ENCODE data around the gene ATP8A1. TPM values are rescaled to one million over a fixed set of nuclear protein-coding genes. Genes with fewer than 3 reads are reported as not detected.

The ATP8A1 gene
- total and polyA plus RNA-seq, 2 of the 8 experiments (the other 6 are each of a cell fraction or from before 2014, with no cell fraction given) = 3.7 to 14.9 TPM

DNA sequence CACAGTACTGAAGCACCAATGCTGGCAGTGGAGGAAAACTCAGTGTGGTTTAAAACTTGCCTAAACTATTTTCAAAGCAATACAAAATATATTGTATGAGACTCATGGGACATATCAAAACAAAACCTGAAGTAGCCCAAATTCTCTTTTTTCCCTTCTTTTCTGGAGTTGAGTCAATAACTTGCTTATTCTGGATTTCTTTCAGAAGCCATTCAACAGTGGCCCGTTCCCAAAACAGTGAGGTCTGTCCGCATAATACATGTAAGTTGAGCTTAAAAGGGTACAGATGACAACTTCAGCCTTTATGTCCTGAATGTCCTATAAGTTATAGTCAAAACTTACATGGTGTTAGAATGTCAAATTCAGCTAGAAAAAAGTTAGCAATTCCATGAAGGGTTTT lies 158.9 kb downstream of the ATP8A1 start:
- H4K91ac ChIP-seq (replicated peaks; ENCODE audit: insufficient read length, low read length) = no peak overlapping the region
- no peak overlapping the region for H3K4ac ChIP-seq (replicated peaks; ENCODE audit: insufficient read length, low read depth, low read length)
- H3K56ac ChIP-seq (replicated peaks; ENCODE audit: insufficient read length, low read depth, low read length) = no peak overlapping the region
- H2BK20ac ChIP-seq (ENCODE audit: low read length) = no peak overlapping the region
- H3K23me2 ChIP-seq (ENCODE audit: low read depth, low read length) = no peaks in the 10 kb centered on the region
- no peak overlapping the region for H2AFZ ChIP-seq (ENCODE audit: low read length)
- no peaks in the 10 kb centered on the region for H3K36me3 ChIP-seq (ENCODE audit: control insufficient read depth in 2 of 4, insufficient read depth in 4 of 4, low read length in 3 of 4)
- no peak overlapping the region for H2BK5ac ChIP-seq (ENCODE audit: low read depth, low read length)
- no peaks in the 10 kb centered on the region for H3K79me2 ChIP-seq (ENCODE audit: control insufficient read depth in 1 of 2, insufficient read depth in 2 of 2, low read length in 2 of 2)
- H3K27me3 ChIP-seq (replicated peaks in 1 of 4; ENCODE audit: control insufficient read depth in 3 of 4, extremely low read depth in 1 of 4, insufficient read depth in 3 of 4, low read length in 3 of 4) = no peaks in the 10 kb centered on the region
- no peak overlapping the region for H2AK5ac ChIP-seq (ENCODE audit: low read depth, low read length)
- no peak overlapping the region for H3K4me2 ChIP-seq (ENCODE audit: insufficient read depth in 1 of 2, low read depth in 2 of 2, low read length in 2 of 2)
- POLR2A ChIA-PET (ENCODE audit: partially characterized antibody) = interaction anchor here (1.5 kb wide), 1 partner anchor 9 kb away, joined by 4 read pairs; no protein-coding TSS in a partner anchor
- 88% methylated on average over 2 of the region's 2 CpGs; no CpG with 5 or more reads in 1 of the 2 experiments for WGBS, 2 experiments (ENCODE audit: extremely low coverage in 1 of 2, insufficient coverage in 1 of 2, insufficient read length in 1 of 2, insufficient replicate concordance in 2 of 2, low coverage in 1 of 2, low lambda C conversion rate in 2 of 2, missing lambda C conversion rate in 1 of 2)
- TF ChIP-seq ASH2L (IDR thresholded peaks at IDR 0.05; ENCODE audit: low read length) (no peak), SAP30 (IDR thresholded peaks at IDR 0.05; ENCODE audit: insufficient read depth, insufficient replicate concordance, low read length) (no peak), CREB1 (IDR thresholded peaks at IDR 0.05) (no peak), GABPA (IDR thresholded peaks at IDR 0.05; ENCODE audit: borderline replicate concordance, insufficient read depth, low read length) (no peak), TAF7 (optimal IDR thresholded peaks at IDR 0.05; ENCODE audit: borderline replicate concordance, low read depth, low read length) (no peak), EGR1 (IDR thresholded peaks at IDR 0.05; ENCODE audit: borderline replicate concordance, low read depth, low read length) (no peak), SP1 (IDR thresholded peaks at IDR 0.05; ENCODE audit: low read depth, low read length) (no peak), YY1 (IDR thresholded peaks at IDR 0.05; ENCODE audit: low read depth, low read length) (no peak)
- TF ChIP-seq, protein P1, sequence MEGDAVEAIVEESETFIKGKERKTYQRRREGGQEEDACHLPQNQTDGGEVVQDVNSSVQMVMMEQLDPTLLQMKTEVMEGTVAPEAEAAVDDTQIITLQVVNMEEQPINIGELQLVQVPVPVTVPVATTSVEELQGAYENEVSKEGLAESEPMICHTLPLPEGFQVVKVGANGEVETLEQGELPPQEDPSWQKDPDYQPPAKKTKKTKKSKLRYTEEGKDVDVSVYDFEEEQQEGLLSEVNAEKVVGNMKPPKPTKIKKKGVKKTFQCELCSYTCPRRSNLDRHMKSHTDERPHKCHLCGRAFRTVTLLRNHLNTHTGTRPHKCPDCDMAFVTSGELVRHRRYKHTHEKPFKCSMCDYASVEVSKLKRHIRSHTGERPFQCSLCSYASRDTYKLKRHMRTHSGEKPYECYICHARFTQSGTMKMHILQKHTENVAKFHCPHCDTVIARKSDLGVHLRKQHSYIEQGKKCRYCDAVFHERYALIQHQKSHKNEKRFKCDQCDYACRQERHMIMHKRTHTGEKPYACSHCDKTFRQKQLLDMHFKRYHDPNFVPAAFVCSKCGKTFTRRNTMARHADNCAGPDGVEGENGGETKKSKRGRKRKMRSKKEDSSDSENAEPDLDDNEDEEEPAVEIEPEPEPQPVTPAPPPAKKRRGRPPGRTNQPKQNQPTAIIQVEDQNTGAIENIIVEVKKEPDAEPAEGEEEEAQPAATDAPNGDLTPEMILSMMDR (IDR thresholded peaks at IDR 0.05; ENCODE audit: control extremely low read depth in 1 of 3, insufficient read depth in 1 of 3, low read depth in 1 of 3, low read length in 3 of 3) = no peak
- TF ChIP-seq, protein P2, sequence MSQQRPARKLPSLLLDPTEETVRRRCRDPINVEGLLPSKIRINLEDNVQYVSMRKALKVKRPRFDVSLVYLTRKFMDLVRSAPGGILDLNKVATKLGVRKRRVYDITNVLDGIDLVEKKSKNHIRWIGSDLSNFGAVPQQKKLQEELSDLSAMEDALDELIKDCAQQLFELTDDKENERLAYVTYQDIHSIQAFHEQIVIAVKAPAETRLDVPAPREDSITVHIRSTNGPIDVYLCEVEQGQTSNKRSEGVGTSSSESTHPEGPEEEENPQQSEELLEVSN (IDR thresholded peaks at IDR 0.05) = no peak
- no peak overlapping the region for H3K27ac ChIP-seq (ENCODE audit: low read depth, low read length)
- H2BK120ac ChIP-seq (replicated peaks; ENCODE audit: low read depth, low read length) = no peak overlapping the region
- no peaks in the 10 kb centered on the region for H3K9me3 ChIP-seq (ENCODE audit: insufficient read depth in 2 of 2, low read depth in 1 of 2, low read length in 1 of 2)
- no peak overlapping the region for H4K5ac ChIP-seq (ENCODE audit: insufficient read length, low read depth, low read length)
- CTCF ChIA-PET (ENCODE audit: partially characterized antibody) = interaction anchor here (0.6 to 1.8 kb wide), 5 partner anchors 9 to 215 kb away, joined by 3 to 8 read pairs (median 3); no protein-coding TSS in a partner anchor
- peaks cover 0 to 6% (median 4%) of the 10 kb centered on the region in 4 experiments; a peak in 3 of 7 replicates for H3K4me1 ChIP-seq (replicated peaks in 1 of 4; ENCODE audit: control insufficient read depth in 3 of 4, insufficient read depth in 4 of 4, low read length in 3 of 4)
- H3K9ac ChIP-seq (replicated peaks in 1 of 4; ENCODE audit: extremely low read depth in 1 of 4, low read depth in 3 of 4, low read length in 3 of 4) = no peak overlapping the region
- no peak overlapping the region for H3K14ac ChIP-seq (ENCODE audit: insufficient read length)
- H3K4me3 ChIP-seq (ENCODE audit: extremely low read depth in 1 of 4, insufficient read depth in 2 of 4, low read depth in 3 of 4, low read length in 4 of 4) = no peak overlapping the region
- no peak for DNase-seq (ENCODE audit: low read depth in 1 of 2, low spot score in 2 of 2)
- no peak overlapping the region for H2BK12ac ChIP-seq (ENCODE audit: low read depth, low read length)
- H3K18ac ChIP-seq (ENCODE audit: extremely low read depth, low read length) = no peak overlapping the region
- no peak for FAIRE-seq
- no peak overlapping the region for H3K23ac ChIP-seq (ENCODE audit: insufficient read length)
- no peaks in the 10 kb centered on the region for H3K79me1 ChIP-seq (ENCODE audit: low read depth, low read length)
- H4K20me1 ChIP-seq (replicated peaks in 1 of 2; ENCODE audit: control insufficient read depth in 1 of 2, insufficient read depth in 2 of 2, low read length in 2 of 2) = no peaks in the 10 kb centered on the region
- H2BK15ac ChIP-seq (ENCODE audit: low read length) = no peak overlapping the region
- no peak overlapping the region for H4K8ac ChIP-seq (ENCODE audit: extremely low read depth, insufficient read depth, low read length)
